GM23248 (cell line): ENCODE measurements around the gene DNAH8.

Source experiments
- EZH2 ChIP-seq: fragments of 200-600 bp; sonication (generic); IDR thresholded peaks from 2 replicates; pipeline ENCODE4 v1.6.1; 2018; ENCODE audit warnings: antibody characterized with exemption, mild to moderate bottlenecking; ENCODE audit not compliant: insufficient read depth, poor library complexity, severe bottlenecking
- EZH2phosphoT487 ChIP-seq: fragments of 200-600 bp; sonication (generic); IDR thresholded peaks from 2 replicates; pipeline ENCODE4 v1.6.1; 2018; ENCODE audit warnings: antibody characterized with exemption, moderate library complexity, mild to moderate bottlenecking, low read depth; ENCODE audit not compliant: insufficient read depth

DNA sequence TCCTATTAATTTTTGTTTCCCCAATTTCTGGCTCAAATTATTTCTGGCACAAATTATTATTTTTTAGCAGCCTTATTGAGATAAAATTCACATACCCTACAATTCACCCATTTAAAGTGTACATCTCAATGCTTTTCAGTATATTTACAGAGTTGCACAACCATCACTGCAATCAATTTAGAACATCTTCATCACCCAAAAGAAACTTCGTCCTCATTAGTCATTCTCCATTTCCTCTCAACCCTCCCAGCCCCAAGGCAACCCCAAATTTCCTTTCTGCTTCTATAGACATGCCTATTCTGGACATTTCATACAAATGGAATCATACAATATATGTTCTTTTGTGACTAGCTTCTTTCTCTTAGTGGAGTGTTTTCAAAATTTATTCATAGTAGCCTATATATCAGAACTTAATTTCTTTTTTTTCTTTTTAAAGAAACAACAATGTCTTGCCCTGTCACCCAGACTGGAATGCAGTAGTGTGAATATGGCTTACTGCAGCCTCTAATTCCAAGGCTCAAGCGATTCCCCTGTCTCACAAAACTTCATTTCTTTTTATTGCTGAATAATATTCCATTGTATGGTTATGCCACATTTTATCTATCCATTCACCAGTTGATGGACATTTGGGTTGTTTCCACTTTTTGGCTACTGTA, 84.5 kb downstream of the DNAH8 start:
- TF ChIP-seq EZH2: no peak
- TF ChIP-seq EZH2phosphoT487: no peak
